ENCODE data around the gene SNAPC3.

Gene SNAPC3

DNA sequence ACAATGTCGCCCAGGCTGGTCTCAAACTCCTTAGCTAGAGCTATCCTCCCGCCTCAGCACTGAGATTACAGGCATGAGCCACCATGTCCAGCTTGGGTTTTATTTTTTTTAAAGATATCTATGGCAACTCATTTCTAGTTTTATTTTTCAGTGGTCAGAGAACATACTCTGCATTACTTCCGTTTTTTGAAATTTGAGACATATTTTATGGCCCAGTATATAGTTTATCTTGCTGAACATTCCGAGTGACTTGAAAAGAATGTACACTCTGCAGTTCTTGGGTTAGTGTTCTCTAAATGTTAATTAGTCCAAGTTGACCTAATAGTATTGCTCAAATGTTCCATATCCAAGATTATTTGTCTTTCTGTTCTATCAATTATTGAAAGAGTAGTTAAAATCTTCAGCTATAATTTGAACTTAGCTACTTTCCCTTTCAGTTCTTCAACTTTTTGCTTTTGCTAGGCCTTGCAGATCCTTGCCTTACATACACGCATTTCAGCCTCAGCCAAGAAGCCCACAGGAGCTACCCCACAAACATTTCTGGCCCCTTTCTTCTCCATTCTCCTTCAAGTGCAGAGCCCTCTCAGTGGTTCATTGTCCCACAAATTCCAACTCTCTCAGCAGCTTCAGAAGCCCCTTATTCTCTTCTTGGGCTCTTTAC is 22.3 kb upstream of the SNAPC3 start:
- Histone ChIP-seq H3K36me3 (ENCODE audit: control insufficient read depth in 4 of 4, insufficient read depth in 4 of 4, low read length in 3 of 4) (no peaks in the 10 kb centered on the region), H3K9me3 (ENCODE audit: control extremely low read depth in 1 of 5, control insufficient read depth in 4 of 5, insufficient read depth in 2 of 5, low read depth in 1 of 5, low read length in 4 of 5) (peaks cover 4 to 12% (median 6%) of the 10 kb centered on the region in 5 experiments), H3K4me3 (ENCODE audit: control insufficient read depth in 1 of 7, extremely low read depth in 1 of 7, insufficient read depth in 4 of 7, low read depth in 2 of 7, low read length in 6 of 7) (no peak overlapping the region), H3K27me3 (replicated peaks in 2 of 5; ENCODE audit: control insufficient read depth in 4 of 5, insufficient read depth in 5 of 5, low read length in 4 of 5) (no peaks in the 10 kb centered on the region), H3K27ac (ENCODE audit: insufficient read depth in 1 of 2, low read depth in 1 of 2, low read length in 2 of 2, poor library complexity in 1 of 2, severe bottlenecking in 2 of 2) (peak overlapping the region in 1 of 2 experiments; percentile 22), H3K4me1 (ENCODE audit: control extremely low read depth in 1 of 4, control insufficient read depth in 4 of 4, insufficient read depth in 4 of 4, low read length in 3 of 4) (no peaks in the 10 kb centered on the region)
- 56% methylated on average over 4 of the region's 5 CpGs for WGBS (ENCODE audit: insufficient coverage)
- DNase-seq = peak in 2 of 3 donors; percentile 39 to 55
- POLR2A ChIA-PET = no interaction called here
- CTCF ChIA-PET = interaction anchor here (1.1 to 1.6 kb wide), 7 partner anchors 10 to 63 kb away, joined by 3 to 10 read pairs (median 4); no protein-coding TSS in a partner anchor

DNA sequence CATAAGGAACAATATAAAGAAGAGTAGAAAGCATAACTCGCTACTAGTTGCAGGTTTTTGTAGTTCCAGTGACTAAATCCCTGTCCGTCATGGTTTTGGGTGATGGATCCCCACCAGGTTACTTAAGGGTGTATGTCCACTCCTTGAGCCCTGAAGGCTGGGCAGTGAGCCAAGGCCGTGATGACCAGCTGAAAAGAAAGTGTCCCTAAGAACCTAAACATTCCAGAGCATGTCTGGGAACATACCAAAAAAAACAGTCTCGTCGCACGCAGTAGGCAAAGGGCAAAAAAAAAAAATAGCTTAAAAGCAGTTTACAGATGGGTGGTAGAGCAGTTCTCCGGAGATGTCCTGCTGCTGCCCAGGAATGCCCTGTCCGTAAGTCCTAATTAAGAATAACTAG is 21.4 kb upstream of the SNAPC3 start:
- CTCF ChIA-PET = interaction anchor here (1.1 to 1.6 kb wide), 4 partner anchors 15 to 64 kb away, joined by 3 to 10 read pairs (median 4); no protein-coding TSS in a partner anchor

DNA sequence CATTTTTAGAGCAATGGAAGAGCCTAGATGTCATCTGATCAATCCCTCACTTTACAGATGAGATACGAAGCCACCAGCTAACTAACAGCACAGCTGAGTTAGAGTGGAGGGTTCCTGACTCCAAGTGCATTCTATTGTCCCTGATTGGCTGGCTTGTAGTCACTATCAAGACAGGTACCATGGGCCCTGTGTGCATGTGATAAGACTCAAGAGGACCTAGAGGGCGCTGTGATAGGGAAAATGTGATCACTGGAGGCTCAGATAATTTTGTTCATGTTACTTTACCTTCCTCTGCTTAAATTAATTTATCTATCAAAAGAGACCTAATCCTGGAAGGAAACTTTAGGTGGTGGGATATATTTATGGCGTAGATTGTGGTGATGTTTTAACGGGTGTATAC is 19.5 kb upstream of the SNAPC3 start:
- H3K36me3 ChIP-seq (ENCODE audit: control insufficient read depth in 4 of 4, insufficient read depth in 4 of 4, low read length in 3 of 4) = no peaks in the 10 kb centered on the region
- H3K27me3 ChIP-seq (replicated peaks in 2 of 5; ENCODE audit: control insufficient read depth in 4 of 5, insufficient read depth in 5 of 5, low read length in 4 of 5) = no peaks in the 10 kb centered on the region
- no peak overlapping the region for H3K4me3 ChIP-seq (ENCODE audit: control insufficient read depth in 1 of 7, extremely low read depth in 1 of 7, insufficient read depth in 4 of 7, low read depth in 2 of 7, low read length in 6 of 7)
- peaks cover 4 to 12% (median 6%) of the 10 kb centered on the region in 5 experiments for H3K9me3 ChIP-seq (ENCODE audit: control extremely low read depth in 1 of 5, control insufficient read depth in 4 of 5, insufficient read depth in 2 of 5, low read depth in 1 of 5, low read length in 4 of 5)
- WGBS (ENCODE audit: insufficient coverage) = 100% methylated on average over 1 of the region's 4 CpGs
- POLR2A ChIA-PET = no interaction called here
- CTCF ChIA-PET = interaction anchor here (1.1 kb wide), 1 partner anchor 13 kb away, joined by 4 read pairs; no protein-coding TSS in a partner anchor
- DNase-seq = peak; percentile 39 to 64 (median 46)
- no peaks in the 10 kb centered on the region for H3K4me1 ChIP-seq (ENCODE audit: control extremely low read depth in 1 of 4, control insufficient read depth in 4 of 4, insufficient read depth in 4 of 4, low read length in 3 of 4)
- H3K27ac ChIP-seq (ENCODE audit: insufficient read depth in 1 of 2, low read depth in 1 of 2, low read length in 2 of 2, poor library complexity in 1 of 2, severe bottlenecking in 2 of 2) = no peak overlapping the region

More for the DNA sequence above, 21.4 kb upstream of the SNAPC3 start:
- Histone ChIP-seq H3K9me3 (ENCODE audit: control extremely low read depth in 1 of 5, control insufficient read depth in 4 of 5, insufficient read depth in 2 of 5, low read depth in 1 of 5, low read length in 4 of 5) (peaks cover 4 to 12% (median 6%) of the 10 kb centered on the region in 5 experiments), H3K27ac (ENCODE audit: insufficient read depth in 1 of 2, low read depth in 1 of 2, low read length in 2 of 2, poor library complexity in 1 of 2, severe bottlenecking in 2 of 2) (no peak overlapping the region), H3K4me1 (ENCODE audit: control extremely low read depth in 1 of 4, control insufficient read depth in 4 of 4, insufficient read depth in 4 of 4, low read length in 3 of 4) (no peaks in the 10 kb centered on the region), H3K4me3 (ENCODE audit: control insufficient read depth in 1 of 7, extremely low read depth in 1 of 7, insufficient read depth in 4 of 7, low read depth in 2 of 7, low read length in 6 of 7) (no peak overlapping the region), H3K36me3 (ENCODE audit: control insufficient read depth in 4 of 4, insufficient read depth in 4 of 4, low read length in 3 of 4) (no peaks in the 10 kb centered on the region), H3K27me3 (replicated peaks in 2 of 5; ENCODE audit: control insufficient read depth in 4 of 5, insufficient read depth in 5 of 5, low read length in 4 of 5) (no peaks in the 10 kb centered on the region)
- WGBS (ENCODE audit: insufficient coverage) = 98% methylated on average over 8 of the region's 8 CpGs
- POLR2A ChIA-PET = no interaction called here
- DNase-seq = no peak

DNA sequence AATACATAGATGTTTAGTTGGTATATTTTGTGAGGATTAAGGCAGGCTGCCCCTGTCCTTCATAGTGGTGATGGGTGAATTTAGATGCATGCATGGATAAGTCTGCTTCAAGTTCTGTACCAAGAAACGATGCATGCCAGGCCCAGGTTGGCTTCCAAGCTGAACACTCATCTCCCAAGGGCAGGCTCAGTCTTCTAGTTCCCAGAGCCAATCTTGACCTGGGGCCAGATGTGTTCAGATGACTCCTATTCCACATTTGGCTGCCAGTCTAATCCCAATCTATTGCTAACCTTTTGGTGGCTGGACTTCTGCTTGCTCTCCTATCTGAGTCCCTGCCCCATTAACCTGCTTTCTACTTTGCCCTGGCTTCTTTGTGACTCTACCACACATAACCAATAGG is 18.5 kb upstream of the SNAPC3 start:
- no peaks in the 10 kb centered on the region for H3K27me3 ChIP-seq (replicated peaks in 2 of 5; ENCODE audit: control insufficient read depth in 4 of 5, insufficient read depth in 5 of 5, low read length in 4 of 5)
- H3K9me3 ChIP-seq (ENCODE audit: control extremely low read depth in 1 of 5, control insufficient read depth in 4 of 5, insufficient read depth in 2 of 5, low read depth in 1 of 5, low read length in 4 of 5) = peaks cover 4 to 12% (median 6%) of the 10 kb centered on the region in 5 experiments
- no peak for DNase-seq
- H3K36me3 ChIP-seq (ENCODE audit: control insufficient read depth in 4 of 4, insufficient read depth in 4 of 4, low read length in 3 of 4) = no peaks in the 10 kb centered on the region
- CTCF ChIA-PET = interaction anchor here (1.3 to 1.7 kb wide), 3 partner anchors 10 to 99 kb away, joined by 3 to 5 read pairs (median 4); no protein-coding TSS in a partner anchor
- POLR2A ChIA-PET = no interaction called here
- no peaks in the 10 kb centered on the region for H3K4me1 ChIP-seq (ENCODE audit: control extremely low read depth in 1 of 4, control insufficient read depth in 4 of 4, insufficient read depth in 4 of 4, low read length in 3 of 4)
- no peak overlapping the region for H3K27ac ChIP-seq (ENCODE audit: insufficient read depth in 1 of 2, low read depth in 1 of 2, low read length in 2 of 2, poor library complexity in 1 of 2, severe bottlenecking in 2 of 2)
- no peak overlapping the region for H3K4me3 ChIP-seq (ENCODE audit: control insufficient read depth in 1 of 7, extremely low read depth in 1 of 7, insufficient read depth in 4 of 7, low read depth in 2 of 7, low read length in 6 of 7)
- 100% methylated on average over 1 of the region's 1 CpG for WGBS (ENCODE audit: insufficient coverage)

DNA sequence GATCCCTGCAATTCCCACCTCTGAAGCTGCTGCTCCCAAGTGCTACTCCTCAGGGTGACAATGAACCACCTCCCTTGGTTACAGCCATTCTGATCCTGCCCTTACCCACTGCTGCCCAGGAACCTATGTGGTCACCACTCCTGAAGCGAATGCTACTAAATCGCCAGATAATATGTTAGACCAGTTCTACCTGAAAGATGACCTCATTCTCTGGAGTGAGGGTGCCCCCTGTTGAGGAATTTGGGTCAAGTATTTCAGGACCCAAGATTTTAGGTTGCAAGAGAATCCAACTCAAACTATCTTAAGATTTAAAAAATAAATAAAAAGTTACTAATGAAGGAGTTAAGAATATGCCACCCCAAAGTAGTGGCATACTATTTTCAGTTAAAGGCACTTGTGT is 5.8 kb upstream of the SNAPC3 start:
- Histone ChIP-seq H3K27ac (ENCODE audit: insufficient read depth in 1 of 2, low read depth in 1 of 2, low read length in 2 of 2, poor library complexity in 1 of 2, severe bottlenecking in 2 of 2) (no peak overlapping the region), H3K27me3 (replicated peaks in 2 of 5; ENCODE audit: control insufficient read depth in 4 of 5, insufficient read depth in 5 of 5, low read length in 4 of 5) (no peaks in the 10 kb centered on the region), H3K4me1 (ENCODE audit: control extremely low read depth in 1 of 4, control insufficient read depth in 4 of 4, insufficient read depth in 4 of 4, low read length in 3 of 4) (peaks cover 0 to 3% (median under 1%) of the 10 kb centered on the region in 4 experiments), H3K36me3 (ENCODE audit: control insufficient read depth in 4 of 4, insufficient read depth in 4 of 4, low read length in 3 of 4) (no peaks in the 10 kb centered on the region), H3K4me3 (ENCODE audit: control insufficient read depth in 1 of 7, extremely low read depth in 1 of 7, insufficient read depth in 4 of 7, low read depth in 2 of 7, low read length in 6 of 7) (no peak overlapping the region), H3K9me3 (ENCODE audit: control extremely low read depth in 1 of 5, control insufficient read depth in 4 of 5, insufficient read depth in 2 of 5, low read depth in 1 of 5, low read length in 4 of 5) (no peaks in the 10 kb centered on the region)
- WGBS (ENCODE audit: insufficient coverage) = 40% methylated on average over 1 of the region's 2 CpGs
- peak; percentile 59 to 82 (median 76) for DNase-seq
- POLR2A ChIA-PET = interaction anchor here (0.5 kb wide), 1 partner anchor 86 kb away, joined by 3 read pairs; no protein-coding TSS in a partner anchor
- CTCF ChIA-PET = interaction anchor here (0.7 to 7.4 kb wide), 16 partner anchors 12 to 212 kb away, joined by 3 to 85 read pairs (median 4); no protein-coding TSS in a partner anchor

DNA sequence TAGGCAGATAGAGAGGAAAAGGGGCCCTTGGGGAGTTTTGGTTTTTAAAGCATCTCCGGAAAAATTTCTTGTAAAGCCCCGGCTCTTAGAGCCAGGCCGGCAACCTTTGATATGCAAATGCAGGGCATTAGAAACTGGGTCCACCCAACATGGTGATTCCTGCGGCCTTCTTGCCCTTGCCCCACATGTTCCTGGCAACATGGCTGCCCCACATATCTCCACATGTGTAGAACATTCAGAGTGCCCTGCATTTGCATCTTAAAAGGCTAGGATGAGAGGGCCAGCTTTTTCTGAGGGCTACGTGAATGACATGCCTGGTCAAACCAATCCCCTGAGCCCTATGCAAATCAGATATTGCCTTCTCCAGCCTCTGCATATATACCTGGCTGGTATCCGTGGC is 5.0 kb upstream of the SNAPC3 start:
- ChIA-PET POLR2A (no interaction called here), CTCF (interaction anchor here (1.0 to 7.4 kb wide), 8 partner anchors 12 to 207 kb away, joined by 3 to 85 read pairs (median 4); no protein-coding TSS in a partner anchor)
- Histone ChIP-seq H3K4me3 (ENCODE audit: control insufficient read depth in 1 of 7, extremely low read depth in 1 of 7, insufficient read depth in 4 of 7, low read depth in 2 of 7, low read length in 6 of 7) (no peak overlapping the region), H3K27me3 (replicated peaks in 2 of 5; ENCODE audit: control insufficient read depth in 4 of 5, insufficient read depth in 5 of 5, low read length in 4 of 5) (no peaks in the 10 kb centered on the region), H3K36me3 (ENCODE audit: control insufficient read depth in 4 of 4, insufficient read depth in 4 of 4, low read length in 3 of 4) (no peaks in the 10 kb centered on the region), H3K27ac (ENCODE audit: insufficient read depth in 1 of 2, low read depth in 1 of 2, low read length in 2 of 2, poor library complexity in 1 of 2, severe bottlenecking in 2 of 2) (no peak overlapping the region), H3K4me1 (ENCODE audit: control extremely low read depth in 1 of 4, control insufficient read depth in 4 of 4, insufficient read depth in 4 of 4, low read length in 3 of 4) (peaks cover 2 to 8% (median 5%) of the 10 kb centered on the region in 4 experiments), H3K9me3 (ENCODE audit: control extremely low read depth in 1 of 5, control insufficient read depth in 4 of 5, insufficient read depth in 2 of 5, low read depth in 1 of 5, low read length in 4 of 5) (no peaks in the 10 kb centered on the region)
- WGBS (ENCODE audit: insufficient coverage) = 99% methylated on average over 6 of the region's 6 CpGs
- no peak for DNase-seq

DNA sequence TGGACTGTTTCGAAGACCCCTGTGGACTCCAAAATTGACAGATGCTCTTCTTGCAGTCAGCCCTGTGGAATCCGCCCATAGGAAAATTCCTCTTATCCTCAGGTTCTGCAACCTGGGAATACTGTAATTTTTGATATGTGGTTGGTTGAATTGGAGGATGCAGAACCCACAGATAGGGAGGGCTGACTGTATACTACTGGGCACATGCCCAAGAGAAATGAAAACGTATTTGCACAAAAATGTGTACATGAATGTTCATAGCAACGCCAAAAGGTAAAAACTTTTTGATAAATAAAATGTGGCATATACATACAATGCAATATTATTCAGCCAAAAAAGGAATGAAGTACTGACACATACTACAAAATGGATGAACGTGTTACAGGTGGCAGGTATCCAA is 1.9 kb upstream of the SNAPC3 start:
- Histone ChIP-seq H3K4me1 (ENCODE audit: control extremely low read depth in 1 of 4, control insufficient read depth in 4 of 4, insufficient read depth in 4 of 4, low read length in 3 of 4) (peaks cover 6 to 20% (median 14%) of the 10 kb centered on the region in 4 experiments), H3K27me3 (replicated peaks in 2 of 5; ENCODE audit: control insufficient read depth in 4 of 5, insufficient read depth in 5 of 5, low read length in 4 of 5) (no peaks in the 10 kb centered on the region), H3K27ac (ENCODE audit: insufficient read depth in 1 of 2, low read depth in 1 of 2, low read length in 2 of 2, poor library complexity in 1 of 2, severe bottlenecking in 2 of 2) (no peak overlapping the region), H3K4me3 (ENCODE audit: control insufficient read depth in 1 of 7, extremely low read depth in 1 of 7, insufficient read depth in 4 of 7, low read depth in 2 of 7, low read length in 6 of 7) (no peak overlapping the region), H3K36me3 (ENCODE audit: control insufficient read depth in 4 of 4, insufficient read depth in 4 of 4, low read length in 3 of 4) (peaks cover 0 to 12% (median 11%) of the 10 kb centered on the region in 4 experiments), H3K9me3 (ENCODE audit: control extremely low read depth in 1 of 5, control insufficient read depth in 4 of 5, insufficient read depth in 2 of 5, low read depth in 1 of 5, low read length in 4 of 5) (no peaks in the 10 kb centered on the region)
- ChIA-PET CTCF (no interaction called here), POLR2A (no interaction called here)
- 96% methylated on average over 3 of the region's 5 CpGs for WGBS (ENCODE audit: insufficient coverage)
- no peak for DNase-seq

Measured in common myeloid progenitor, CD34-positive (primary cell).